GM18907 (cell line): ENCODE data around the gene ZNF428.
"Not testable (repeated sequence)": the region's sequence is repeated elsewhere in the genome, so short reads cannot be mapped to it uniquely, and the experiment has no call there.

Experiments
- ATAC-seq: cut with Tn5 transposase; IDR thresholded peaks from one replicate; pipeline ENCODE4 v1.9.1; 2021; ENCODE audit warnings: mild to moderate bottlenecking, moderate library complexity; ENCODE audit not compliant: unreplicated experiment

Gene ZNF428

GRCh38 chr19:43619262-43620060, at the start of gene ZNF428:
ZNF428 (minus strand) TSS chr19:43619629; CDS start chr19:43614304, 5,325 bp downstream.
- peak; percentile 76 for ATAC-seq

GRCh38 chr19:43668406-43669109, 49.1 kb upstream of the ZNF428 start:
- peak; percentile 87 for ATAC-seq

GRCh38 chr19:43667876-43668405, 48.5 kb upstream of the ZNF428 start:
- no peak for ATAC-seq

- no peak for ATAC-seq
Measured at GRCh38 chr19:43667126-43667875, 47.9 kb upstream of the ZNF428 start.

GRCh38 chr19:43664018-43664417, 44.6 kb upstream of the ZNF428 start:
- no peak for ATAC-seq

- no peak for ATAC-seq
Measured at GRCh38 chr19:43662487-43662886, 43.1 kb upstream of the ZNF428 start.

- no peak for ATAC-seq
Measured at GRCh38 chr19:43660971-43661360, 41.5 kb upstream of the ZNF428 start.

- no peak for ATAC-seq
Measured at GRCh38 chr19:43660301-43660970, 41.0 kb upstream of the ZNF428 start.

GRCh38 chr19:43658494-43658893, 39.1 kb upstream of the ZNF428 start:
- no peak for ATAC-seq

- no peak for ATAC-seq
Measured at GRCh38 chr19:43658001-43658400, 38.6 kb upstream of the ZNF428 start.

GRCh38 chr19:43656436-43656835, 37.0 kb upstream of the ZNF428 start:
- no peak for ATAC-seq

- no peak for ATAC-seq
Measured at GRCh38 chr19:43652546-43652874, 33.1 kb upstream of the ZNF428 start.

GRCh38 chr19:43651758-43652545, 32.5 kb upstream of the ZNF428 start:
- ATAC-seq, result no peak

GRCh38 chr19:43650276-43650675, 30.8 kb upstream of the ZNF428 start:
- ATAC-seq, result not testable (repeated sequence)

- ATAC-seq, result no peak
Measured at GRCh38 chr19:43649514-43649913, 30.1 kb upstream of the ZNF428 start.

- no peak for ATAC-seq
Measured at GRCh38 chr19:43648633-43649032, 29.2 kb upstream of the ZNF428 start.

GRCh38 chr19:43644181-43644580, 24.8 kb upstream of the ZNF428 start:
- no peak for ATAC-seq

- no peak for ATAC-seq
Measured at GRCh38 chr19:43643326-43643725, 23.9 kb upstream of the ZNF428 start.

GRCh38 chr19:43642531-43642930, 23.1 kb upstream of the ZNF428 start:
- ATAC-seq, result no peak

GRCh38 chr19:43641333-43641732, 21.9 kb upstream of the ZNF428 start:
- ATAC-seq, result no peak
